ENCODE results near the gene ERBB4.

ERBB4 gene

DNA sequence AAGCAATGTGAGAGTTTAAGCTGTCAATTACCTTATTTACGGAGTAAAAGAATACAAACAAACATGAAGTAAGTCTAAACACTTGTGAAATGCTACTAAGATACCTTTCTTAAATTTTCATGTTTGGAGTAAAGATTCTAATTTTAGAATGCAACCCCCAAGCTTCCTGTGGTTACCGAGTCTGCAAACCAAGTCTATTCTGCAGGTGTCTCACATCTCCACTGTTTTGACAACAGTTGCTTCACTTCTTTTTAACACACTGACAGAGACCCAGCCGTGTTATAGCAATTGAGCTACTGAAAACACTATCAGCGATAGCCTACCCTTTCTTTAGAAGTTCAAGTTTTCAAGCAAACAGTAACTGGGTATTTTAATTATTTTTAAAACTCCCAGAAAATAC is 608.3 kb downstream of the ERBB4 start:
- DNase-seq (ENCODE audit: low read depth in 2 of 2): no peak

DNA sequence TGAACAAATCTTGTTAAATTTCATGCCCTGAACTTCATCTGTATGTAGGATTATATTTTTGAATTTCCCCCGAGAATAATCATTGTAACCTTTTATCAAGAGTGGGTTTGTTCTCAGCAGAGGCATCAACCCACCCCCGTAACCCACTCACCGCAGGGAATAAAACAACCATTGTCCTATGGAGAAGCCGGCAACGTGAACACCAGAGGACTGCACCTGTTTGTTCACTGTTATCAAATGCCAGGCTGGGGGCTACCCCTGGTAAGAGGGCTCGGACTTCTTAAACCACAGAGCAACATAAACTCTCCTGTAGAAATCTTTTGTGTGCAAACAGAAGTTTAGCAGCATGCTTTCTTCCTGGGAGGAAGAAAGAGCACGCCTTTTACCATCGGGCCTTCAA is 610.4 kb downstream of the ERBB4 start:
- no peak for DNase-seq (ENCODE audit: low read depth in 2 of 2)

- DNase-seq (ENCODE audit: low read depth in 2 of 2): no peak
Observed at GRCh38 chr2:211923019-211923418, 615.6 kb downstream of the ERBB4 start.

GRCh38 chr2:211903961-211904360 is 634.6 kb downstream of the ERBB4 start:
- DNase-seq (ENCODE audit: low read depth in 2 of 2): no peak

- DNase-seq (ENCODE audit: low read depth in 2 of 2): no peak
Observed at GRCh38 chr2:211901226-211901846, 637.3 kb downstream of the ERBB4 start.

DNA sequence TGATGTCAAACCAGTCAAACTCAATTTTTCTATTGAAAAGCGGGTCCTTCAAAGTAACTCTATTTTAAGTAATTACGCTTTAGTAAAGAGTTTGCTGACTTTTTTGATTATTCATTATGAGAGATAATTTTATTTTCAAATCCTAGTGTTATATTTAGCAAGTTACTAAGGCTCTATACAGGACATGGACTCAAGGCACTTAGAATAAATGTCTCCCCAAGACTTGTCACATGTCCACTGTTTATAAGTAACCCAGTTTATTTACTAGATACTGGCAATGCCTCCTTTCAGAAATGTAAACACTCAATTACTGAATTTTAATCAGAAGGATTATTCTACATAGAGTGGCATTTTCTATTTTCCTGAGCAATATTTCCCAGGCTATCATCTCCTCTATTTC is 638.1 kb downstream of the ERBB4 start:
- no peak for DNase-seq (ENCODE audit: low read depth in 2 of 2)

DNA sequence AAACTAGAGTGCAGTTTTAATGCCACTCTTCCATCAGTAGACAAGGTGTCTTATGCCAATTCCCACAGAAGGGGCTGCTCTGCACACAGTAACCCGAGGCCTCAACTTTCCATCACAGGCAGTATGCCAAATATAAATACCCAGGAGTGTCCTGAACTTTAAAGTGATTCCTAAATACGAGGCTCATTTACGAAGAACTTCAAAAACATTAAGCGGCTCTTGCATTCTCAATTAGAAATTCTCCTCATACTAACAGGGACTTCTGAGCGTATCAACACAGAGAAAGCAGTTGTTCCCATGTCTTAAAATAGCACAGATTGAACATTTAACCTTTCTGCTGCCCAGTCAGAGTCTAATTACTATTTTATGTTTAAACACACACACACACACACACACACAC is 638.6 kb downstream of the ERBB4 start:
- DNase-seq (ENCODE audit: low read depth in 2 of 2): no peak

GRCh38 chr2:211898702-211899101 is 639.9 kb downstream of the ERBB4 start:
- DNase-seq (ENCODE audit: low read depth in 2 of 2): no peak

DNA sequence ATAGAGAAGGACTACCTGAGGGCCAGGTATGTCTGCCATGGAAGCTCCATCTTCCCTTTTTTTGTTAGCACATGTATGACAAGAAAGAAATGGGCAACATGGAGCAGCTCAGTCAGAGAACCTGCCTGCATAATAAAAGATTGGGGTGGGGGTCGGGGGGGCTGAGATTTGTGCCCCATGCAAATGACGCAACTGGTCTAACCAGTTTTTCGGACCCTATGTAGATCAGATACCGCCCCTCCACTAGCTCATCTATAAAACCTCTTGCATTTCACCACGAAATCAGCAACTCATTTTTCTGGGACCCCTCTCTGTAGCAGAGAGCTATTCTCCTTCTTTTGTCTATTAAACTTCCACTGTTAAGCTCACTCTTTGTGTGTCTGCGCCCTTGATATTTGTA is 657.2 kb downstream of the ERBB4 start:
- DNase-seq (ENCODE audit: low read depth in 2 of 2): no peak

DNA sequence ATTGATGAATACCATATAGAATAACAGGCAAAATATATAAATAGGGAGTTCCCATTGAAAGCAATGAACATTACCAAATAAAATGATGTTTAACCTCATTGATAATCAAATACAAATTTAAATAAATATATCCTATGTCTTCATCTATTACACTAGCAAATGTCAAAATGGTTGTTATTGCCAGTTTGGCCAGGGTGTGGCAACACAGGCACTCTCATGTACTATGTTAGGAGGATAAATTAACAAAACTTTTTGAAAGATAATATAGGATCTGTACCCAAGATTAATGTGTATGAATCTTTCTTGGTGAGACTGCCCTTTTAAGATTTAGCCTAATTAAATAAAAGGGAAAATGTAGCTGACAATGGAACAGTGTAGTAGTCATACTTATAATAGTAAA is 659.3 kb downstream of the ERBB4 start:
- no peak for DNase-seq (ENCODE audit: low read depth in 2 of 2)

DNA sequence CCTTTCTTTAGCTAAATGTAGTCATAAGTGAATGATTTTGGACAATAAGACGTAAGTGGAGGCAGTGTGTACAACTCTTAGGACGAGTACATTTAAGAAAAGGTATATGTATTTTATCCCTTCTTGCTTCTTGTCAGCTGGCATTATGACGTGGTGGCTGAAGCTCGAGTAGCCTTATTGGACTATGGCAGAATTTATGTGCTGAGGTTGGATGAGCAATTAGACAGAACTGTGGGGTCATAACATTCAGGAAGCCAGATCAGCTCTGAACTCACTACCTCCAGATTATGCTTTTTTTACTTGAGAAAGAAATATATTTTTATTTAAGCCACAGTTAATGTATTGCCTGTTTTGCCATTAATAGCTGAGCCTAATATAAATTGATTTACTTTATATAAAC is 661.5 kb downstream of the ERBB4 start:
- DNase-seq (ENCODE audit: low read depth in 2 of 2): no peak

- no peak for DNase-seq (ENCODE audit: low read depth in 2 of 2)
Observed at GRCh38 chr2:211875488-211875887, 663.1 kb downstream of the ERBB4 start.

GRCh38 chr2:211868996-211869533 is 669.5 kb downstream of the ERBB4 start:
- no peak for DNase-seq (ENCODE audit: low read depth in 2 of 2)

DNA sequence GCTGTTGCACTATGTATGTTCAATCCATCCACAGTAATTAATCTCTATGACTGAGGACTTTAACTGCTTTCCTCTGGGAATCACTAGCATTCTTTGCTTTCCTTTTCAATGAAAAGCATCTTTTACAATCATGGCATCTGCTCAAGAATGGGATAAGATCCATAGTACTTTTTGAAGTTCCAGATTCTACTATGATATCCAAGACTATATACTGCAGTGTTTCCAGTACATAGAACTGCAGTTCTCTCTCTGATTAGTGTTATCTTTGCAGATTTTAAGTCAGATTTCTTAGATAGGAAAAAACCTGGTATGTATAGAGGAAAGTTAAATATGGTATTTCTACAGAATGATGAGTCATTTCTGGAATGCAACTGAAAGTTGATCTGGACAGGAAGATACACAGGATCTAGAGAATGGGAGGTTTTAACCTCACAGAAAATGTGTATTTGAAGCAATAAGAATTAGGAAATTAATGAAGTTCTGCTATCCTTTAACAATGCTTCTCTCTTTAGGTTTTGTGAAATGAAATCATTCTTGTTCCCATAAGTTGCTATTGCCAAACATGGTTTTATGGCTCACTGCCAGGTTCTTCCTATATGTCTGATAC is 670.7 kb downstream of the ERBB4 start:
- DNase-seq (ENCODE audit: low read depth in 2 of 2): no peak

DNA sequence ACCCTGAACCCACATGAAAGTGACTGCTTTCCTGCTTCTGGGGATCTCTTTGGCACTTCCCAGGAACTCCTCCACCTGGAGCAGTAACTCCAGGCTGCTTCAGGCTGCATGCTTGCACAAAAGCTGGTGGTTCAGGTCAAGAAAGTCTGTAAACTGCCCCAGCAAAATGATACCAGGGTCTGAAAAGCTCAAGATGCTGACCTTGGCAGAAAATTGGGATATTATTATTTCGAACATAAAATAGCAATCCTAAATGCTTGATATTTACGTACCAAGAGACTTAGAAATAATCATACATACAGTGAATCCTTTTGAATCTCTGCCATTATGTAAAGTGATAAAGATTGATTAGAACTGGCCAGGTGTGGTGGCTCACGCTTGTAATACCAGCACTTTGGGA is 674.3 kb downstream of the ERBB4 start:
- no peak for DNase-seq (ENCODE audit: low read depth in 2 of 2)

GRCh38 chr2:211860224-211860623 is 678.4 kb downstream of the ERBB4 start:
- no peak for DNase-seq (ENCODE audit: low read depth in 2 of 2)

DNA sequence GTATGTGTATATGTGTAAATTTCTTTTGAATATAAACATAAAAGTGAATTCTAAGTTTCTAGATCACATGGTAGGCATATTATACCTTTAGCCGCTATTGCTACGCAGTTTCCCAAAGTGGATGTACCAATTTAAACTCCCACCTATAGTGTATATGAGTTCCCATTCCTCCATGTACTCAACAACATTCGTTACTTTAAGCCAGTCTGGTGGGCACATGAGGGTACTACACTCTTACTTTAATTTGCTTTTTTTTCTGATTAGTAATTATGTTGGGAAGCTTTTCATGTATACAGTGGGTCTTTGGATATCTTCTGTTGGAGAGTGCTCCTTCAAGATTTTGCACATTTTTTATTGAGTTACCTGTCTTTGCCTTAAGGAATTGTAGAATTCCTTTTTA is 683.8 kb downstream of the ERBB4 start:
- DNase-seq (ENCODE audit: low read depth in 2 of 2): no peak

DNA sequence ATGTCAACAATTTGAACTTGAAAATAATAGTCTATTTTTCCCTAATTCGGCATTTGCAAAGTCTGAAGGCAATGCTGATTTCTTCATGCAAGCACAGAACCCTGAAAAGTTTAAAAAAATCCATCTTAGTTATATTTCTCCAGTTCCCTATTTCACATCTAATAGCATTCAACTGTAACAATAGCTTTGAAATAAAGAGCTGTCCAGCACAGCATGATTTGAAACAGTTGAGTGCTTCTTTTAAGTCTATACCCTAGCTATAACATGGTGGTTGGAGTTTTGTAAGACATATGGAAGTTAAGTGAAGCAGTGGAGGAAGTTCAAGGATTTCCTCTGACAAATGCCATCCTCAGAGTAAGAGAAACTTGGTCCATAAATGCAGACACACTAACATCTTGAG is 691.9 kb downstream of the ERBB4 start:
- no peak for DNase-seq (ENCODE audit: low read depth in 2 of 2)

- DNase-seq (ENCODE audit: low read depth in 2 of 2): no peak
Observed at GRCh38 chr2:211846036-211846400, 692.6 kb downstream of the ERBB4 start.

GRCh38 chr2:211845338-211846035 is 693.1 kb downstream of the ERBB4 start:
- DNase-seq (ENCODE audit: low read depth in 2 of 2): no peak

GRCh38 chr2:211837706-211838105 is 700.9 kb downstream of the ERBB4 start:
- DNase-seq (ENCODE audit: low read depth in 2 of 2): no peak

DNA sequence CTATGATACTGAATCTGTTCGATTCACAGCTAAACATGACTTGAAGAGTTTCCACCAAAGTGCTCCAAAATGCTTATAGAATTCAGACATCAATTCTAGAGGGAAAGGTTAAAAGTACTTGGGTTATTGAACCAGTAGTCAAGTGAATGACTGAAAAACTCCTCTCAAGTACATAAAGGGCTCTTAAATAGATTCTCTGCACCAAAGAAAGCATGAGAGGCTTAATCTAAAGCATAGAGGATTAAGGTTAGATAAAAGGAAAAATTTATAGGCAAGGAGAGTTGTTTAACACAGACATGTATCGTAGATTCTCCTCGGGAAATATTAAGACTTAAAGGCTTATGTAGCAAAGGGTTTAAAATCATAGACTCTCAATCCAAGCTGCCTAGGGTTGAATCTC is 701.4 kb downstream of the ERBB4 start:
- no peak for DNase-seq (ENCODE audit: low read depth in 2 of 2)

GRCh38 chr2:211836409-211836808 is 702.2 kb downstream of the ERBB4 start:
- DNase-seq (ENCODE audit: low read depth in 2 of 2): no peak
